ENCODE data around the gene CIZ1.

GRCh38 chr9:128233817-128234406 is 42.5 kb upstream of the CIZ1 start:
- no peak for TF ChIP-seq CTCF (IDR thresholded peaks at IDR 0.05)
- no peak for TF ChIP-seq EZH2 (IDR thresholded peaks at IDR 0.05)
- no peak for TF ChIP-seq EZH2phosphoT487 (IDR thresholded peaks at IDR 0.05)

Measured in neural progenitor cell (in vitro differentiated cells).